ENCODE data around the gene BRMS1L. TPM values are rescaled to one million over a fixed set of nuclear protein-coding genes. Genes with fewer than 3 reads are reported as not detected.

The BRMS1L gene
- polyA plus RNA-seq, 1 of the 3 experiments (the other 2 are of a cell fraction): 7.1 TPM

- Histone ChIP-seq H3K4me2 (no peak overlapping the region), H3K4me3 (ENCODE audit: low read depth in 2 of 2, low read length in 1 of 2) (peak overlapping the region in 1 of 2 experiments; percentile 19; a peak in 1 of 4 replicates), H3F3A (replicated peaks; ENCODE audit: insufficient read depth) (peaks cover 6% of the 10 kb centered on the region), H3K36me3 (replicated peaks in 1 of 2; ENCODE audit: control insufficient read depth in 1 of 2, insufficient read depth in 2 of 2, low read length in 1 of 2) (no peaks in the 10 kb centered on the region), H3K27me3 (ENCODE audit: insufficient read depth) (no peaks in the 10 kb centered on the region), H3K79me2 (ENCODE audit: insufficient read depth) (no peaks in the 10 kb centered on the region), H4K20me1 (ENCODE audit: insufficient read depth) (no peaks in the 10 kb centered on the region), H3K9me2 (no peaks in the 10 kb centered on the region), H2AFZ (ENCODE audit: low read depth) (no peak overlapping the region), H3K9me3 (no peaks in the 10 kb centered on the region), H3K9ac (no peak overlapping the region), H3K27ac (ENCODE audit: low read depth in 2 of 2, low read length in 1 of 2) (no peak overlapping the region), H3K4me1 (ENCODE audit: control insufficient read depth in 1 of 2, insufficient read depth in 2 of 2, low read depth in 1 of 2, low read length in 1 of 2) (no peaks in the 10 kb centered on the region)
- peak; percentile 51 for DNase-seq
- TF ChIP-seq RFX5 (IDR thresholded peaks at IDR 0.05; ENCODE audit: low read length): no peak
- TF ChIP-seq CTCF (IDR thresholded peaks at IDR 0.05): peak; percentile 76
- TF ChIP-seq SMC3 (IDR thresholded peaks at IDR 0.05; ENCODE audit: low read depth, low read length): peak; percentile 41; the same call in 1 of the 2 replicates
- TF ChIP-seq JUND (IDR thresholded peaks at IDR 0.05): no peak
- TF ChIP-seq RAD21 (IDR thresholded peaks at IDR 0.05; ENCODE audit: low read length): peak; percentile 59
- WGBS (ENCODE audit: low lambda C conversion rate): 27% methylated on average over 3 of the region's 3 CpGs
- CTCF ChIA-PET: interaction anchor here (0.9 to 6.7 kb wide), 5 partner anchors 11 to 692 kb away, joined by 3 to 67 read pairs (median 3); partner anchors contain the start of gene BRMS1L
- POLR2A ChIA-PET: interaction anchor here (0.7 kb wide), 1 partner anchor 523 kb away, joined by 3 read pairs; no protein-coding TSS in a partner anchor
Measured at GRCh38 chr14:35814371-35815005, 11.7 kb upstream of the BRMS1L start.

GRCh38 chr14:35818346-35819115 lies 7.6 kb upstream of the BRMS1L start:
- peak; percentile 72 for DNase-seq
- Histone ChIP-seq H3K4me1 (ENCODE audit: control insufficient read depth in 1 of 2, insufficient read depth in 2 of 2, low read depth in 1 of 2, low read length in 1 of 2) (no peaks in the 10 kb centered on the region), H3K9ac (no peak overlapping the region)

More at GRCh38 chr14:35818346-35819115, 7.6 kb upstream of the BRMS1L start:
- H3K4me2 ChIP-seq: no peak overlapping the region
- H3K27me3 ChIP-seq (ENCODE audit: insufficient read depth): no peaks in the 10 kb centered on the region
- H3K9me3 ChIP-seq: no peaks in the 10 kb centered on the region
- no peaks in the 10 kb centered on the region for H3F3A ChIP-seq (replicated peaks; ENCODE audit: insufficient read depth)
- TF ChIP-seq SMC3 (IDR thresholded peaks at IDR 0.05; ENCODE audit: low read depth, low read length): peak; percentile 55
- TF ChIP-seq RAD21 (IDR thresholded peaks at IDR 0.05; ENCODE audit: low read length): peak; percentile 86
- TF ChIP-seq CTCF (IDR thresholded peaks at IDR 0.05): peak; percentile 64
- no peak for TF ChIP-seq MEF2A (IDR thresholded peaks at IDR 0.05; ENCODE audit: borderline replicate concordance, low read depth)
- H3K79me2 ChIP-seq (ENCODE audit: insufficient read depth): no peaks in the 10 kb centered on the region
- H3K27ac ChIP-seq (ENCODE audit: low read depth in 2 of 2, low read length in 1 of 2): no peak overlapping the region
- H2AFZ ChIP-seq (ENCODE audit: low read depth): no peak overlapping the region
- no peak overlapping the region for H3K4me3 ChIP-seq (ENCODE audit: low read depth in 2 of 2, low read length in 1 of 2)
- no peaks in the 10 kb centered on the region for H3K36me3 ChIP-seq (replicated peaks in 1 of 2; ENCODE audit: control insufficient read depth in 1 of 2, insufficient read depth in 2 of 2, low read length in 1 of 2)
- POLR2A ChIA-PET: no interaction called here
- H3K9me2 ChIP-seq: no peaks in the 10 kb centered on the region
- CTCF ChIA-PET: interaction anchor here (0.7 to 6.7 kb wide), 22 partner anchors 11 to 835 kb away, joined by 3 to 67 read pairs (median 4); partner anchors contain the start of genes INSM2 and NFKBIA
- WGBS (ENCODE audit: low lambda C conversion rate): 68% methylated on average over 13 of the region's 13 CpGs
- H4K20me1 ChIP-seq (ENCODE audit: insufficient read depth): no peaks in the 10 kb centered on the region

Measured in SK-N-SH (cell line).